Large intestine (tissue), 3 donors: Measurements from ENCODE around the gene RIN1. TPM values are rescaled to one million over a fixed set of nuclear protein-coding genes. Genes with fewer than 3 reads are reported as not detected.

Experiments used
- DNase-seq, 2 donors: peaks; one replicate each; pipeline versions ENCODE4 v3.0.0 to v3.0.0-alpha.2; 2013
- H3K27ac ChIP-seq: one replicate; pipeline ENCODE4 v1.5.1; 2013; ENCODE audit warnings: low read length
- H3K27me3 ChIP-seq: 2 replicates; pipeline ENCODE4 v1.6.1; 2013; ENCODE audit warnings: low read length; ENCODE audit not compliant: control insufficient read depth, insufficient read depth
- H3K36me3 ChIP-seq: 2 replicates; pipeline ENCODE4 v1.6.1; 2013; ENCODE audit warnings: low read length; ENCODE audit not compliant: control insufficient read depth, insufficient read depth
- H3K4me1 ChIP-seq: one replicate; pipeline ENCODE4 v1.6.1; 2013; ENCODE audit warnings: low read length; ENCODE audit not compliant: control insufficient read depth, insufficient read depth
- H3K4me3 ChIP-seq: one replicate; pipeline ENCODE4 v1.5.1; 2013; ENCODE audit warnings: low read length
- H3K9me3 ChIP-seq: one replicate; pipeline ENCODE4 v1.6.1; 2013; ENCODE audit warnings: mild to moderate bottlenecking, low read depth, low read length, moderate library complexity; ENCODE audit not compliant: control insufficient read depth
- WGBS: methylation state at CpG from one replicate; pipeline ENCODE4 v1.1.5; 2013; ENCODE audit warnings: low lambda C conversion rate; ENCODE audit not compliant: insufficient coverage; 5-methylcytosine and 5-hydroxymethylcytosine counted together
- polyA plus RNA-seq: library from polyadenylated mRNA; unstranded; fragments of 120-200 nt; gene quantifications from one replicate; pipeline ENCODE4 v1.2.1, GENCODE V29; 2013

RIN1 gene
- polyA plus RNA-seq, 1 donor = 5.2 TPM

- Histone ChIP-seq H3K4me1 (peaks cover 9% of the 10 kb centered on the region), H3K27me3 (peaks cover 6% of the 10 kb centered on the region), H3K36me3 (peaks cover 28% of the 10 kb centered on the region), H3K4me3 (no peak overlapping the region), H3K27ac (no peak overlapping the region), H3K9me3 (peaks cover 2% of the 10 kb centered on the region)
- no peak for DNase-seq
- no CpG with 5 or more reads among the region's 15 CpGs for WGBS
Measured at GRCh38 chr11:66367561-66368312, 31.5 kb upstream of the RIN1 start.

- no CpG with 5 or more reads among the region's 8 CpGs for WGBS
- no peak for DNase-seq
- Histone ChIP-seq H3K4me3 (no peak overlapping the region), H3K36me3 (peaks cover 34% of the 10 kb centered on the region), H3K27ac (no peak overlapping the region), H3K9me3 (peaks cover 2% of the 10 kb centered on the region), H3K4me1 (peaks cover 9% of the 10 kb centered on the region), H3K27me3 (peaks cover 4% of the 10 kb centered on the region)
Measured at GRCh38 chr11:66366844-66367477, 30.7 kb upstream of the RIN1 start.

GRCh38 chr11:66365711-66366619 is 29.7 kb upstream of the RIN1 start:
- no peak for DNase-seq
- H3K4me3 ChIP-seq = no peak overlapping the region
- no peak overlapping the region for H3K27ac ChIP-seq
- peaks cover 39% of the 10 kb centered on the region for H3K36me3 ChIP-seq
- 80% methylated on average over 1 of the region's 14 CpGs for WGBS
- peaks cover 2% of the 10 kb centered on the region for H3K9me3 ChIP-seq
- H3K4me1 ChIP-seq = peaks cover 9% of the 10 kb centered on the region
- H3K27me3 ChIP-seq = peaks cover 2% of the 10 kb centered on the region

GRCh38 chr11:66365166-66365565 is 28.9 kb upstream of the RIN1 start:
- no CpG with 5 or more reads among the region's 6 CpGs for WGBS
- no peak overlapping the region for H3K27ac ChIP-seq
- H3K27me3 ChIP-seq = no peaks in the 10 kb centered on the region
- H3K4me1 ChIP-seq = peaks cover 6% of the 10 kb centered on the region
- no peak overlapping the region for H3K4me3 ChIP-seq
- peaks cover 43% of the 10 kb centered on the region for H3K36me3 ChIP-seq
- H3K9me3 ChIP-seq = peaks cover 2% of the 10 kb centered on the region
- no peak for DNase-seq

GRCh38 chr11:66363805-66364535 is 27.7 kb upstream of the RIN1 start:
- Histone ChIP-seq H3K4me3 (no peak overlapping the region), H3K36me3 (peaks cover 49% of the 10 kb centered on the region), H3K4me1 (no peaks in the 10 kb centered on the region), H3K27ac (no peak overlapping the region), H3K27me3 (no peaks in the 10 kb centered on the region), H3K9me3 (peaks cover 2% of the 10 kb centered on the region)
- WGBS = no CpG with 5 or more reads among the region's 15 CpGs
- no peak for DNase-seq

- Histone ChIP-seq H3K27me3 (no peaks in the 10 kb centered on the region), H3K9me3 (peaks cover 2% of the 10 kb centered on the region), H3K4me3 (no peak overlapping the region), H3K4me1 (no peaks in the 10 kb centered on the region), H3K36me3 (peaks cover 46% of the 10 kb centered on the region), H3K27ac (no peak overlapping the region)
- WGBS = no CpG with 5 or more reads among the region's 14 CpGs
- no peak for DNase-seq
Measured at GRCh38 chr11:66363187-66363601, 27.0 kb upstream of the RIN1 start.

- Histone ChIP-seq H3K4me1 (no peaks in the 10 kb centered on the region), H3K27ac (no peak overlapping the region), H3K36me3 (peaks cover 49% of the 10 kb centered on the region), H3K27me3 (no peaks in the 10 kb centered on the region), H3K4me3 (no peak overlapping the region), H3K9me3 (peaks cover 2% of the 10 kb centered on the region)
- 100% methylated on average over 2 of the region's 9 CpGs for WGBS
- no peak for DNase-seq
Measured at GRCh38 chr11:66362481-66363147, 26.4 kb upstream of the RIN1 start.

GRCh38 chr11:66361502-66361941 is 25.3 kb upstream of the RIN1 start:
- no peak for DNase-seq
- no peak overlapping the region for H3K4me3 ChIP-seq
- H3K4me1 ChIP-seq = no peaks in the 10 kb centered on the region
- no peak overlapping the region for H3K27ac ChIP-seq
- H3K9me3 ChIP-seq = peaks cover 2% of the 10 kb centered on the region
- H3K27me3 ChIP-seq = no peaks in the 10 kb centered on the region
- peaks cover 47% of the 10 kb centered on the region for H3K36me3 ChIP-seq
- no CpG with 5 or more reads among the region's 6 CpGs for WGBS

GRCh38 chr11:66360406-66361073 is 24.3 kb upstream of the RIN1 start:
- DNase-seq = no peak
- Histone ChIP-seq H3K4me3 (no peak overlapping the region), H3K4me1 (no peaks in the 10 kb centered on the region), H3K27ac (no peak overlapping the region), H3K9me3 (peaks cover 2% of the 10 kb centered on the region), H3K27me3 (no peaks in the 10 kb centered on the region), H3K36me3 (peaks cover 52% of the 10 kb centered on the region)
- WGBS = no CpG with 5 or more reads among the region's 15 CpGs
